Measurements from ENCODE around the gene NPAS1.
"Not testable (repeated sequence)": the region's sequence is repeated elsewhere in the genome, so short reads cannot be mapped to it uniquely, and the experiment has no call there.

The NPAS1 gene

DNA sequence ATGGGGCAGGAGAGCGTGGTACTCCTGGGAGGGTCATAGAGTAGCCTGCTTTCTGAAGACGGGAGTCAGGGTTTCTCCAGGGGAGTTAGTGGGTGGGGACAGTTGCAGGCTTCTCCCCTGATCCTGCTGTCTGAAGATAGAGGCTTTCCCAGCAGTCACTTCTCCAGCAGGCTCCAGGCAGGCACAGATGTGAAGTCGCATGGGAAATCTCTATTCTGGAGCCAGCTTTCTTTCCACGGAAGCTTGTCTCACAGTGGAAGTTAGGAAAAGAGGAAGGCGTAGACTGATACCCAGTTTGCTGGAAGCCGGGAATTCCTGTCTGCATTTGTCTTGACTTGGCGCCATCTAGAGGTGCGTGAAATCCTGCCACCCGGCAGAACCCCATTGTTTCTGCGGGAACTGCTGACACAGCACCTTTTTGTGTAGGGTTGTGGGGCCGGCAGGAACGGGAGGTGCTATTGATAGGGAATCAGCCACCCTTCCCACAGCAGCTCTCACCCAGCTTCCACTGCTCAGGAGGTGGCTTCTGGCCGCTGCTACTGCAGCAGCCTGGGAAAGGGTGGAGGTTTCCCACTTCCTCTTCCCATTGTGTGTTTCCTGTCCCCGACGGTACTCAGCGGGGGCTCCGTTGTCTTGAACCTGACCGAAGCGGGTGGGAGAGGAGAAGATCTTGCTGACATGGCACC lies 28.5 kb upstream of the NPAS1 start:
- peak; percentile 56 for DNase-seq

DNA sequence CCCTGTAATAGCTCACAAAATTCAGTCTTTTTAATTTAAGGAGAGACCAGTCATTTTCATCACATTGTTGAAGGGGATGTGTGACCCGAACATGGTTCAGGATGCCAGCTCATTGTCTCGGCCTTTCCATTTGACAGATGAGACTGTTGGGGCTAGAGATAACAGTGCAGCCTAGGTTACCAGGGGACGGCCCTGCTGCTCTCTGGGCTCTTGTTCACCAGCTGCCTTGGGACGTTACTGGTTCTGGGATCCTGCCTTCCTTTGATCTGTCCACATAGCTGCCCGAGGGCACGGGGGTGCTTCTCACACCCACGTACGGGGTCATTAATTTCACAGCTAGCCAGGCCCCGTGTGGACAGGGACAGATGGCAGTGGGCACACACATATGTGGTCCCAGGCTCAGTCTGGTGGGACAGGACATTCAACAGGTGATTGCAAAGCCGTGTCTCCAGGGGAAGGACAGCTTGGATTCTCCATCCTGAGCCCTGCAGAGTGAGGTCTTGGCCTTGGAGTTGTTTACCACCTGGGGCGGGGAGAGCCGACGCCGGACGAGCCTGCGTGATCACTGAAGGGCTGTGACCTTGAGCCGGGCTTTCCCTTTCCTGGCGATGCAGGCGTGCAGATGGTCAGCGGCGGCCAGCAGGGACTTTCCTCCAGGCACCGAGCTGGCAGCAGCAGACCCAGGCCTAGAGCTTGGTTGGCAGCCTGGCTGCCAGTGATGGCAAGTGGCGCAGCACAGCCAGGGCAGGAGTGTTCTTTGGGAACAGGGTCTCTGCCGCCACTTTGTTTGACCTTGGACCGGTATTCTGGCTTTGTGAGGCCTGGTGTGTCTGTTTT lies 26.7 kb upstream of the NPAS1 start:
- no peak for DNase-seq

DNA sequence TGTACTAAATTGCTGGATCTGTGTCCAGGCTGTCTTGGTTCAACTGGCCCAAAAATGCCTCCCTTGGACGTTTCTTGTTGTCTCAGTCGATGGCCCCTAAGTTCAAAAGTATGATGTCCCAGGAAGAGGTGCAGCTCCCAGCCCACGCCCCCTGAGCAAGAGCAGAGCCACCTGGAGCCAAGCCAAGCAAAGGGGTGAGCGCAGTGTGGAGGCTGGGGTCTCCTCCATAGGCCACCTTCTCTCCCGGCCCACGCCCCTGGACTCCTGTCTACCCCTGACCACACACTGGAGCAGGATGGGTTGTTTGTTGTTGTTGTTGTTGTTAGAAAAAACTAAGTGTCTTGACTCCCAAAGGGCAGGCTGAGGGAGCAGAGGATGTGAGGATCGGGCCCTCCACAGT lies 26.0 kb upstream of the NPAS1 start:
- DNase-seq = no peak

DNA sequence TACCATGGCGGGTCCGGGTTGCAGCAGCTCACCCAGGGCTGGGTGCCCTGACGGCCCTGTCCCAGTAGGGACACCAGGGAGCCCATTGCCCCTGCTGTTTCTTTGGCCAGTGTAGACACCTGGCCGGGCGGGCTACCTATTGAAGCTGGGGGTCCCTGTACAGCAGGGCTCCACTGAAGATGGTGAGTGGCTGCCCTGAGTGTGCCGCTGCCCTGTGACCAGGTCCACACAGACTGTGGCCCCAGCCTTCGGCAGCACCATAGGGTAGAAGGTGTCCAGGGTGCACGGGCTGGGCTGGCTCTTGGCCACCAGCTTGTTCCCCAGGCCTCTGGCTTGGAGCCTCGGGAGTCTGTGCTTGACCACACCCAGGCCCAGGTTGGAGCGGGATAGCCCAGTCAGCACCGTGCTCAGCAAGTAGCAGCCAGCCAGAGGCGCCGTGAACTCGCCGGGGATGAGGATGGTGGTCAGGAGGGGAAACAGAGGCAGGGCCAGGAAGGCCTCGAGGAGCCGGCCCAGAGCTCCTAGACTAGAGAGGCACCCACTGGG lies 25.4 kb upstream of the NPAS1 start:
- DNase-seq = no peak

DNA sequence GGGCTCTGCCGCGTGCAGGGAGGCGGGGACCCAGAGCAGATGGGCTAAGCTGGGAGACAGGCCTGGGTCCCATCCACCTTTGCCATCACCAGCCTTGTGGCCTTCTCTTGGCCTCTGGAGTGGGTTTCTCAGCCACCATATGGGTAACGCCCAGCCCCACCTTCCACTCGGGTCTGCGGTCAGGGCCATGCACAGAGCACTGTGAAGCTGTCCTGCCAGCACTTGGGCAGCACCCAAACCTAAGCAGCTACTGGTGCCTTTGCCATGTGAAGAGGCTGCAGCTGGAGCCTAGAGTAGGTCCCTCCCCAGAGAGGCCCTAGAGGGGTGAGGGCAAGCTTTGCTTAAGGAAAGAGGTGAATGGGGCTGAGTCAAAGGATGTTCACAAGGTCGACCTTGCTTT lies 24.1 kb upstream of the NPAS1 start:
- DNase-seq = no peak

DNA sequence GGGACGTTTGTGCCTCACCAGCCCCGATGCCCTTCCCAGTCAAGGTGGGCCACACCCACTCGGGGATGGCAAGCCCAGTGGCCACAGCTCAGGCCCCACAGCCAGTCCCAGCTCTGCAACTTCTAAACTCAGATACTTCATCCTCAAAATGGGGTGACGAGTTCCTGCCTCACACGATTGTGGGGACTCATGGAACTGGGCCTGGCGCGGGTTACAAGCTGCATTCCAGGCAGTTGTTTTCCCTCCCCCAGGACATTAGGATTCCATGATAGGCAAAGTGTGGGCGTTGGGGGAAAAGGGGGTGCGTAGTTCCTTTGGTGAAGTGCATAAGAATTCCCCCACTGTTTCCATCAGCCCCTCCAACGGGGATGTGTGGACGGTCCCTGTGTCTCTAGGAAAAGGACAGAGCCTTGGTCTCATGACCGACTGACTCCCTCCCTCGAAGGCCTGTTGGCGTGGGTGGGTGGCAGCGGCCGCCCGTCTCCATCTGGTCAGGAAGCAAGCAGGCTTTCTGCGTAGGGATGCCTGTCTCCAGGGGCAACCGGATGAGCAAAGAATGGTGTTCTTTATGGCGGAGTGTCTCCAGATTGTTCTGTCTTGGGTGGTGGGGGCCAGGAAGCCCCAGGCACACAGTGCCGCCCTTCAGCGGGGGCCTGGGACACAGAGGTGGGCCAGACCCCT lies 21.1 kb upstream of the NPAS1 start:
- DNase-seq = no peak

DNA sequence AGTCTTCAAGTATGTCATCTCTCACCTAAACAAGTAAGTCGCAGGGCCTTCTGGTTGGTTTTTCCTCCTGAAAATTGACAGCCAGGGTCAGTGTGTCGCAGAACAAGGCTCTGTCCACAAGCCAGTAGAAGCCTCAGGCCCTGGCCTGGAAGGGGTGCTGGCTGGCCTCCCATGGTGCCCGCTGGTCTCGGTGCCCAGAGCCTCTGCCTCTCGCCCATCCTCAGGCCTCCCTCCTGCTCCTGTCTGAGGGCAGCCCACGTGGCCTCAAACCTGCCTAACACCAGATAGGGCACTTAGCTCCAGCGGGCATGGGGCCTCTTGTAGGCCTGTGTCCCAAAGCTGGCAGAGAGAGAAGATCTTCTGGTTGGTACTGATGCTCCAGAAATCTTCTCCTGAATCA lies 20.3 kb upstream of the NPAS1 start:
- no peak for DNase-seq

DNA sequence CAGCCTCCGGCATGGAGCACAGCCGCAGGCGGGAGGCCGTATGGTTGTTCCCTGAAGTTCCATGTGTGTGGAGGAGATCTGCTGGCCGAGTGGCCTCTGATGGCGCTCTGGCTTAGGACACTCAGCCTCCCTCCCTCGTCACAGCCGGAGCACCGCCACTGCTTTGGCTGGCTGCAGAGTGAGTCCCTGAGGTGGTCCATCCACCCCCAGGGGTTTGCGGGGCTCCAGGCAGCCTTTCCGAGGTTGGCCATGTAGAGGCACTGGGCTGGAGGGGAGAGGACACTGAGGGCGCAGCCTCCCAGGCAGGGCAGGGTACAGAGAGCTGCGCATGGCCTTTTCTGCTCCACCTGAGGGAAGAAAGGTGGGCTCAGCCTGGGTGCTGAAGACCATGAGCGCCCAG lies 19.8 kb upstream of the NPAS1 start:
- DNase-seq = no peak

DNA sequence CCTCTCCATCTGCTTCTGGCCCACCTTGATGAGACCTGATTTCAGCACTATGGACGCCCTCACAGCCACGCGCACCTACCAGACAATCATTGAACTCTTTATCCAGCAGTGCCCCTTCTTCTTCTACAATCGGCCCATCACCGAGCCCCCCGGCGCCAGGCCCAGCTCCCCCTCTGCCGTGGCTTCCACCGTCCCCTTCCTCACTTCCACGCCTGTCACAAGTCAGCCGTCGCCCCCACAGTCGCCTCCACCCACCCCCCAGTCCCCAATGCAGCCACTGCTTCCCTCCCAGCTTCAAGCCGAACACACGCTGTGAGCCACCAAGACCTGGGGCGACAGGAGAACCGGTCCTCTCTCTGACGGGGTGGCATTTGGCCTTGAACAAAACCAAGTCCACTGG lies 19.3 kb upstream of the NPAS1 start:
- DNase-seq = no peak

DNA sequence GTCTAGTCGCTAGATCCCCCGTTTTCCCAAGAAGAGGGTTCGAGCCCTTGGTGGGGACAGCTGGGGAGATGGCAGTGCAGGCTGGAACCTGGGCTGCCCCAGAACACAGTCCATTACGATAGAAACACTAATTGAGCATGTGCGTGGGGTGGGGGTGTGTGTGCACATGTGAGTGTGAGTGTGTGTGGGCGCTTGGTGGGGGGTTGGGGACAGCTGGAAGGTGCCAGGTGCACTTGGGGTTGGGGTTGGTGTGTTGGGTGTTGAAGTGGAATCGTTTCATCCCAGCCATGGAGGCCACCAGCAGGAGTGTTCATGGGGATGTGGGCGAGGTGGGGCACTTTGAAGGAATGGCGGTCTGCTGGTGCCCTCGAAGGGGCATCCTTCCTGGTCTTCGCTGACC lies 18.1 kb upstream of the NPAS1 start:
- no peak for DNase-seq

DNA sequence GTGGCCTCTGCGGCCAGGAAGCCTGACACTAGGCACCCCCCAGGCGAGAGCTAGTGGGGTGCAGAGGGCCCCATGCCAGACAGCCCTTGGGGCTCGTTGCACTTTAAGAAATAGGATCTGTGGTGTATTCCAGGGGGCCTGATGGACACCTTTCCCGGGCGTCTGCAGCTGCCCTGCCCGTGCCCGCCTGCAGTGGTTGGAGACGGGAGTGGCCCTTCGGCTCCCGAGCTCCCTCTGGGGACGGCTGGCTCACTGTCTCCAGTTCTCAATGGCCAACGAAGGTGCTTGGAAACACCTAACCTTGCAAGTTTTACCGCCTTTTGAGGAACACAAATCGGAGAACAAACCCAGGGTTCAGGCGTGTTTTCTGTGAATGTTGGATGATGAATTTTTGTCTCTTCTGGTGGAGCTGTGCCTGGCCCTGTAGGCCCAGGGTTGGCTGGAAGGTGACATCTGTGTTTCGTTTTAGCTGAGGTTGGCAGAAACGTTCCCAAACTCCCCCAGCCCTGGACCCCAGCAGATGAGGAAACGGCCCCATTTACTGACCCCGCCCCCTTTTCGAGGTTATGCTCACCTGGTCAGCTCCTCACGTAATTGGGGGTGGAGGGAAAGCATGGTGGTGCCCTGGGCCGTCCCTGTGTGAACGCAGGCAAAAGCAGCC lies 17.4 kb upstream of the NPAS1 start:
- DNase-seq = no peak

DNA sequence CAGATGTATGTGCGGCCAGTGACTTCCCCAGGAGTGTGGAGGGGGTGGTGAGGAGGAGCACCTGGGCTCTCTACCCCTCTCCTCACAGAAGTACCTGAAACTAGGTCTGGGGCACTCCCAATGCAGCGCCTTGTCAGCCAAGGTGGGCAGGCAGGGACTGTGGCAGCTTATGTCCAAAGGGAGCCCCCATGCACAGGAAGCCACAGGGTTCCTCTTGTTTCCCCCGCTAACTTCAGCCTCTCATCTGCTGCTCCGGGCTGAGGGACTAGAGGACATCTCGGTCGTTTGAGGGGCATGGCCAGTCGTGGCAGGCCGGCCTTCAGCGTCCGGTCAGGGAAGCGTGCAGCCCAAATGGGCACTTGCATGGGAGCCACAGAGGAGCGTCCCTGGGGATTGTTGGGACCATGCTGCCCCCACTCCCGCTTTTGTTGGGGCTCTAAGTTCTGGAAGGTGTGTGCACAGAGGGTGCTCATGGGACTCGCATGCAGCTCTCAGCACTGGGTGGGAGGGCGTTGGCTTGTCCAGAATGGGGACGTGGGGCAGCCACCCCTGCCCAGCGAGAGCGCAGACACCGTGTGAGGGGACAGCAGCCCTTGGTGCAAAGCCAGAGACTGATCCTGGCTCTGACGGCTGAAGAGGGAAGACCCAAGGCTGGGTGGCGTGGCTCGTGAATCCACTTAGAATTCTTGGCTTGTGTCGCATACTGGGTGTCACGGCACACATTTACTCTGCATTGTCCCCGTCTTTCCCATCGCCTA lies 16.6 kb upstream of the NPAS1 start:
- no peak for DNase-seq

DNA sequence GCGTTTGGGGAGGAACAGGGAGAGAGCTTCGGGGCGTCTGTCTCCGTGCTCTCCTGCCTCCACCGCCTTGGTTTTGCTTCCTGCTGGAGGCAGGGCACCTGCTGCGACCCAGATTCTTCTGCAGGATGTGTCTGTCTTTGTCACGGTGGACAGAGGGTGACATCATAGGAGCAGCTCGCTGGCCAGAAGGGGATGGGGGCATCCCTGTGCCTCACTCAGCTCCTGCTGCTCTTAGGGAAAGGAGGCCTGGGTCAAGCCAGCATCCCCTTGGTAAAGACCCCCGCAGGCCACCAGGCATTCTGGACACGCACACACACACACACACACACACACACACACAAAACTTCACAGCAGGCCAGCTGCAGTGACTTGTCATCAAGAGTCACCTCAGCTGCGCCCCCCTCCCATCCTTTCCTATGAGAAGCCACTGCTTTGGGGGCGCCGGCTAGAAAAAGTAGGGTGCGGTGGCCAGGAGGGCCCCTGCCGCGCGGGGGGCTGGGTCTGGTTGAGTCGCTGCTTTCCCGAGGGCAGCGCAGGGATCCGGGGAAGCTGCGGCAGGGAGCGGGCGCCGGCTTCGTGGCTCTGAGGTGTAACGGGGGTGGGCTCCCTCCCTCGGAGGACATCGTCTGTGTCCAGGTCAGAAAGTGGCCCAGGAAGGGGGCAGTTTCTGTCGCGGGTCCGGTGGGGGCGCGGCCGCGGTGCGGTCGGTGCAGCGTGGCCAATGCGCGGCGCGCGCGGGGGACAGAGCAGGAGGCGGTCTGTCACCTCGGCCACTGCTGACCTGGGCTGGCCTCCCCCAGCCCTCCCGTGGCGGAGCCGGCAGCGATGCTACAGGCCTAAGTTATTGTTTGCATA lies 15.8 kb upstream of the NPAS1 start:
- DNase-seq = no peak

DNA sequence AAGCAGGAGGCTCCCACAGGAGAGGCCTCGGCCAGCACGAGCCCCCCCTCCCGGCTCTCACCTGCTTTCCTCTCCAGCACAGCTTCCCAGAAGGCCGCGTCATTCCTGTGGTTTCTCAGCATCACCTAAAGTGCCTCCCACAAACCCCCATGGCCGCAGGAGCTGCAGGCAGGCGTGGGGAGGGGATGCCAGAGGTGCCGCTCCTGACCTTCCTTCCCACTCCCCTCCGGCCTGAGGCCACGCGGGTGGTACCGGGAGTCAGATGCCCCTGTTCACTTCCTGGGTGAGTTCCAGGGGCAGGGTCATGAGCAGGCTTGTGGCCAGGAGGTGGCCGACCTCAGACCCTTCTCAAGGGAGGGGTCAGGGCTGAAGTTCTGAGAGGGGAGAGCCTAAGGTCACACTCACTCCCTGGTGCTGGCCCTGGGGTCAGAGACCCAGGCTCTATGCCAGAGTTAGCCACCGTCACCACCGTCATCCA lies 14.4 kb upstream of the NPAS1 start:
- no peak for DNase-seq

DNA sequence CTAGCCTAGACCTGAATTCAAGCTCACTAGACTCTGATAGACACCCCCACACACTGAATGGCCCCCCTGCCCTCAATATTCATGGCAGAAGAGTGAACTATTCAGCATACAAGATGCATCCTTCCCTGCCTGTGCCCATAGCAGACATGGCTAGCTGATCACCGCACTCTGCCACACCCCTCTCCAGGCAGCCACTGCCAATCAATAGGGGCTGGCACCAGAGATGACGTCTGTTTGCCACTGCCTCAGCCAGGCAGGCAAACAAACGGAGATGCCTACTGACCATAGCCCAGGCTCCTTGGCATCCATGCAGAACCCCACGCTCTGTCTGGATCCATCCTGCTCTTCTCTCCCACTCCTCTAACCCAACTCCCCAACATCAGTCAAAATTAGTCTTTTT lies 13.8 kb upstream of the NPAS1 start:
- no peak for DNase-seq

DNA sequence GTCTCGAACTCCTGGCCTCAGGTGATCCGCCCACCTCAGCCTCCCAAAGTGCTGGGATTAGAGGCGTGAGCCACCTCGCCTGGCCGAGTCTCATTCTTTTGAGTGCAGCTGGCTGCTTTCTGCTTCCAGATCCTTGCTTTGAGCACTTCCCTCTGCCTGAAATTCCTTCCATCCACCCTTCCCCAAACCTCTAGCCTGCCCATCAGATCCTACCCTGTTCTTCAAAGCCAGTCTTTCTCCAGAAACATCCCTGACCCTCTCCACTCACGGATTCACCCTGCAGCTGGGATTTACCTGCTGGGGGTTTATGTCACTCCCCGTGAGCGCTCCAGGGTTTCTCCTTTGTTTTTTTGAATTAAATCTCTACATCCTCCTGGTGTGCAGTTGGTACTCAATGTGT lies 13.1 kb upstream of the NPAS1 start:
- no peak for DNase-seq

DNA sequence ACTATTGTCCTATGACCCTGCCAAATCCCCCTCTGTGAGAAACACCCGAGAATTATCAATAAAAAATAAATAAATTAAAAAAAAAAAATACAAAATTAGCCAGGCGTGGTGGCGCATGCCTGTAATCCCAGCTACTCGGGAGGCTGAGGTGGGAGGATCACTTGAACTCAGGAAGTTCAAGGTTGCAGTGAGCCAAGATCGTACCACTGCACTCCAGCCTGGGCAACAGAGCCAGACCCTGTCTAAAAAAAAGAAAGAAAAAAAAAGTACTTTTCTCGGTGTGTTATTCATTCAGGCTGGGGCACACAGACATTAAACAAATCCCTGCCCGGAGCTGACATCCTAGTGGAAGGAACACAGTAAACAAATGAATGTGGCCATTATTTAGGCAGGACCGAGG lies 9.1 kb upstream of the NPAS1 start:
- not testable (repeated sequence) for DNase-seq

DNA sequence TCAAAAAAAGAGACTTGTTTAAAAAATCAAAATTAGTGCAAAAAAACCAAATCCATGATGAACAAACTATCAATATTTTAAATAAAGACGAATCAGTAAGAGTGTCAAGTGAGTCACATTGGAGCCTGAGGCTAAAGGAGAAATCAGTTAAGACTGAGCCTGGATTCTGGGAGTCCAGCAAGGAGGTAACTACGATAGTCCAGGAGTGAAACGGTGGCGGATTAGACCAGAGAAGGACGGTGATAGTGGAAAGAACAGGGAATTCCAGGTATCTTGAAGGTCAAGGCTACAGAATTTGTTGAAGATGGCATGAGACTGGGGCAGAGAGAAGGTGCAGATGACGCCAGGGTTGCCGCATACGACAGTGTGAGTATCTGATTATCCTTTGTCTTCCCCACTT lies 7.0 kb upstream of the NPAS1 start:
- DNase-seq = no peak

DNA sequence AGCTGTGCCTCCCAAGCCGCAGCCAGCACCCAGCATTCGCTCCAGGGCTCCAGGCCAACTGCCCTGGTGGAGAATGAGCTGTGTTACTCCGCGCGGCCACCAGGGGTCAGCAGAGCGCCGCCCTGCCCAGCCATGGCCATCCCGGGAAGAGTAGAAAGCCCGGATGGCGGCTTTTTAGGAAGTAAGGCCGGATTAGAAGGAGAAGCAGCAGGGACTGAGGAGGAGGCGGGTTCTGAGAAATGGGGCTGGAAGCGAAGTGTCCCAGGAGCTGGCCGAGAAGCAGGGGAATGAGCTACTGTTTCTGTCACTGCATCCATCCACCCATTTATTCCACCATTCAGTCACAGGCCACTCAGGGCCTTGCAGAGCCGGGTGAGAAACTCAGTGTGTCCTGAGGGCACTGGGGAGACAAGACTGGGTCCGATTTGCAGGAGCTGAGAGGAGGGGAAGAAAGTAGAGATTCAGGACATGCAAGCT lies 6.6 kb upstream of the NPAS1 start:
- DNase-seq = peak; percentile 68

DNA sequence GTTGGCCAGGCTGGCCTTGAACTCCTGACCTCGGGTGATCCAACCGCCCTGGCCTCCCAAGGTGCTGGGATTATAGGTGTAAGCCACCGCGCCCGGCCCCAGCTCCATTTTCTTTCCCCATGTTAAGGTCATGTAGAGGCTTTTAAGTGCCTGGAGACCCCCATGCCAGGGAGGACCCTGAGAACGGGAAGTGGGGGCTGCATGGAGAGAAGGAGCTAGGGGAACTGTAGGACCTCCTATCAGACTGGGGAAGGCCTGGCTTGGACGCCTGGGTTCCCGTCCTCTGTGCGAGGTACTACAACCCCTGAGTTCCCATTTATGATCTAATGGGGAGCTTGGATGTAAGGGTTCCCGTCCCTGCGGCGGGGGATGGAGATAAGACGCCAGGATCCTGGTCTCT lies 714 bp upstream of the NPAS1 start:
- no peak for DNase-seq

DNA sequence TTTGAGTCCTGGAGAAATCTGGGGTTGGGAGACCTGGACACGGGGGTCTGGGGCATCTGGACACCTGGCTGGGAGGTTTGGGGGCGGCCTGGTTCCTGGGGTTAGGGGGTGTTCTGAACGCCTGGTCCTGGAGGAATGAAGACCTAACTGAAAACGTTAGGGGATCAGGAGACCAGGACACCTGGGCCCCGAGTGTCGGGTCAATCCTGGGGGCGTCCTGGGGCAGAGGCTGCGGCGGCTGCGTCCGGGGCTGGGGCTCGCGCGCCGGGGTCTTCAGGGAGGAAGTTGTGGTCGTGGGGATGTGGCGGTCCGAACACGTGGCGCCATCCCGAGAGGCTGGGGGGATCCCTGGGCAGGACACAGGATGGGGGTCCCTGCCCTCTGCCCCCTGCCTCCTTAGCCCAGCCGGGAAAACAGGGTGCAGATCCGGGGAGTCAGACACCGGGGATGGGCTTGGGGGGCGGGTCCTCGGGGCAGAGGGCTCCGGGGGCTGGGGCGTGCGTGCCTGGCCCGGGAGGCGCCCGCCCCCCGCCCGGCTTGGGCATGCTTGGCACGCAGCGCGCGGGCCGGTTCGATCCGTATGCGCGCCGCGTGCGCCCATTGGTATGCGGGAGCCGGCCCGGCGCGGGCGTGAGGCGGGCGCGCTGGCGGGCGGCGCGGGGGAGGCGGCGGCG lies 632 bp downstream of the NPAS1 start:
- no peak for DNase-seq

All from NCI-H1694 (cell line).